ENCODE results near the gene HMCN2.

The HMCN2 gene

DNA sequence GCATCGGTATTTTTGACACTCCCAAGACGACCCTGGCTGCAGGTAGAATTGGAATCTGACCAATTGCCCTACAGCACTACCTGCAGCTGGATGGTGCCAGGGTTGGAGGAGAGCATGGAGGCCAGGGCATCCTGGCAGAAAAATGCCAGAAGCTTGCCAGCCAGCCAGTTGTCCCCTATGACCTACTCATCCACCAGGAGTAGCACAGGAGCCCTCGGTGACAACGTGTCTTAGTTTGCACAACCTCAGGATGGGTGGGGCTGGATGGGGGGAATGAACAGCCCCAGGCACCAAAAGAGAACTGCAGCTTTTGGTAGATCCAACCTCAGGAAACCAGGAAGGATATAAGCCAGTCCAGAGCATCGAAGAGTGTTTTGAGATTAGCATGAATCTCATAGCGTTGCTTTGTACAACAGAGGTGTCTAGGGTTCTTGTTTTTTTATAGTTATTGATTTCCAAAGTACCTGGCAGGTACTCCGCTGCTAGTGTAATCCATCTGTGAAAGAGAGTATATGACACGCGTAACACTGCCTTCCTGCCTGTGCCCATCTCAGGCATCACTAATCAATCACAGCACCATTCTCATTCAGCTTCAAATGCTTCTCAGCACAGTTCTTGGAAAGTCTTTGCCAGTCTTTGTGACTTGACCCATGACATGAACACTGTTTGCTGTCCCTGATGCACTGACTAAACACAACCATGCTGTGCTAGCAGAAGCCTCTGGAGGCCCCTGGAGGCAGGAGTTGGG is 142.5 kb downstream of the HMCN2 start:
- TF ChIP-seq, protein P1, sequence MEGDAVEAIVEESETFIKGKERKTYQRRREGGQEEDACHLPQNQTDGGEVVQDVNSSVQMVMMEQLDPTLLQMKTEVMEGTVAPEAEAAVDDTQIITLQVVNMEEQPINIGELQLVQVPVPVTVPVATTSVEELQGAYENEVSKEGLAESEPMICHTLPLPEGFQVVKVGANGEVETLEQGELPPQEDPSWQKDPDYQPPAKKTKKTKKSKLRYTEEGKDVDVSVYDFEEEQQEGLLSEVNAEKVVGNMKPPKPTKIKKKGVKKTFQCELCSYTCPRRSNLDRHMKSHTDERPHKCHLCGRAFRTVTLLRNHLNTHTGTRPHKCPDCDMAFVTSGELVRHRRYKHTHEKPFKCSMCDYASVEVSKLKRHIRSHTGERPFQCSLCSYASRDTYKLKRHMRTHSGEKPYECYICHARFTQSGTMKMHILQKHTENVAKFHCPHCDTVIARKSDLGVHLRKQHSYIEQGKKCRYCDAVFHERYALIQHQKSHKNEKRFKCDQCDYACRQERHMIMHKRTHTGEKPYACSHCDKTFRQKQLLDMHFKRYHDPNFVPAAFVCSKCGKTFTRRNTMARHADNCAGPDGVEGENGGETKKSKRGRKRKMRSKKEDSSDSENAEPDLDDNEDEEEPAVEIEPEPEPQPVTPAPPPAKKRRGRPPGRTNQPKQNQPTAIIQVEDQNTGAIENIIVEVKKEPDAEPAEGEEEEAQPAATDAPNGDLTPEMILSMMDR (IDR thresholded peaks at IDR 0.05; ENCODE audit: borderline replicate concordance, control extremely low read depth, extremely low read depth, insufficient read depth, missing control alignments) = no peak
- in situ Hi-C loops (cut with MboI; ENCODE audit: low sequenced_read_pairs, unreplicated experiment) = no loop called here
- no peak for DNase-seq (ENCODE audit: low spot score)

DNA sequence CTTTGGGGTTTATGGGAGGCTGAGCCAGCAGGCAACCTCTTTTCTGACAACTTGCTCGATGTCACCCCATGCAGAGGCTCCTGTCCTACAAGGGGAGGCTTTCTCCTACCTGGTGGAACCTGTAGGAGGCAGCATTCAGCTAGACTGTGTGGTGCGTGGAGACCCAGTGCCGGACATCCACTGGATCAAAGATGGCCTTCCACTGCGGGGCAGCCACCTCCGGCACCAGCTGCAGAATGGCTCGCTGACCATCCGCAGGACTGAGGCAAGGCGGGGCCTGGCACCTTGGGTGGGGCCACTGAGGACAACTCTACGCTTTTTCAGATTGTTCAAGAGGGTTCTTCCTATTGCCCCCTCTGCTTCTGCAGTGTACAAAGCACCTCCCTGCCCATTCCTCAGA is 143.1 kb downstream of the HMCN2 start:
- DNase-seq (ENCODE audit: low spot score) = no peak
- in situ Hi-C loops (cut with MboI; ENCODE audit: low sequenced_read_pairs, unreplicated experiment) = no loop called here
- TF ChIP-seq, protein P1 (IDR thresholded peaks at IDR 0.05; ENCODE audit: borderline replicate concordance, control extremely low read depth, extremely low read depth, insufficient read depth, missing control alignments) = no peak

DNA sequence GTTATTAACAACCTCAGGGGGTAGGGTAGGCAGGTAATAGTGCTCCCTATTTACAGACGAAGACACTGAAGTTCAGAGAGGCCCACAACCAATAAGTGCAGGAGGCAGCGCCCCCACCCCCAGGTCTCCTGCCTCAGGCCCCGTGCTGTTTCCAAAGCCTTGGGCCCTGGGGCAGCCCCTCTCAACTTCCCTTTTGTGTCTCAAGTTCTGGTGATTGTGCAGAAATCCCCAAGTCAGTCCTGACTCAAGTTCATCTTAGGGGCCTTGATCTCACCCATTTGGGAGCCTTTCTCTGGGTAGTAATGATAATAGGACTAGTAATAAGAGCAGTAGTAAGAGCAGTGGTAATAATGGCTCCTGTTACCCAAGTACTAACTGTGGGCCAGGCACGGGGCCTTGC is 143.7 kb downstream of the HMCN2 start:
- TF ChIP-seq, protein P1 (IDR thresholded peaks at IDR 0.05; ENCODE audit: borderline replicate concordance, control extremely low read depth, extremely low read depth, insufficient read depth, missing control alignments) = no peak
- in situ Hi-C loops (cut with MboI; ENCODE audit: low sequenced_read_pairs, unreplicated experiment) = no loop called here
- no peak for DNase-seq (ENCODE audit: low spot score)

DNA sequence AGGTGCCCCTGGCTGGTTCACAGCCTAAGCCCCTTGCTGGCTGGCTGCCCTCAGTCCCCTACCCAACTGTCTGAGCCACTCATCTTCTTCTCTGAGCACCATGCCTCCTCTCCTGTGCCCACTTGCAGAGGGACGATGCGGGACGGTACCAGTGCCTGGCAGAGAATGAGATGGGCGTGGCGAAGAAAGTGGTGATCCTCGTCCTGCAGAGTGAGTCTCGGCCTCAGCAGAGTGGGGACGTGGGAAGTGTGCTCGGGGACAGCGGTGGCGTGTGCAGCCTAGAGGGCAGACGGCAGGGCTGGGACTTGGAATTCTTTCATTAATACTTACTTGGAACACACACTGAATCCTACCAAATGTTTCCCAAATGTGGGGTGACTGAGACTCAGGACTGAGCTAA is 144.9 kb downstream of the HMCN2 start:
- in situ Hi-C loops (cut with MboI; ENCODE audit: low sequenced_read_pairs, unreplicated experiment) = no loop called here
- DNase-seq (ENCODE audit: low spot score) = no peak
- TF ChIP-seq, protein P1 (IDR thresholded peaks at IDR 0.05; ENCODE audit: borderline replicate concordance, control extremely low read depth, extremely low read depth, insufficient read depth, missing control alignments) = no peak

DNA sequence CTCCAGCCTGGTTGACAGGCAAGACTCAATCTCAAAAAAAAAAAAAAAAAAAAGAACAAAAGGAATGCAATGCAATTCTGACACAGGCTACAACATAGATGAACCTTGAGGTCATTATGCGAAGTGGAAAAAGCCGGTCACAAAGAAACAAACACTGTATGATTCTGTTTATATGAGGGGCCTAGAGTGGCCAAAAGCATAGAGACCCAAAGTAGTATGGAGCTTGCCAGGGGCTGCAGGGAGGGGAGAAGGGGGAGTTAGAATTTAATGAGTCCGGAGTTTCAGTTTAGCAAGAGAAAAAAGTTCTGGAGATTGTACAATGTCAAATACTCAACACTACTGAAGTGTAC is 146.0 kb downstream of the HMCN2 start:
- in situ Hi-C loops (cut with MboI; ENCODE audit: low sequenced_read_pairs, unreplicated experiment) = no loop called here

DNA sequence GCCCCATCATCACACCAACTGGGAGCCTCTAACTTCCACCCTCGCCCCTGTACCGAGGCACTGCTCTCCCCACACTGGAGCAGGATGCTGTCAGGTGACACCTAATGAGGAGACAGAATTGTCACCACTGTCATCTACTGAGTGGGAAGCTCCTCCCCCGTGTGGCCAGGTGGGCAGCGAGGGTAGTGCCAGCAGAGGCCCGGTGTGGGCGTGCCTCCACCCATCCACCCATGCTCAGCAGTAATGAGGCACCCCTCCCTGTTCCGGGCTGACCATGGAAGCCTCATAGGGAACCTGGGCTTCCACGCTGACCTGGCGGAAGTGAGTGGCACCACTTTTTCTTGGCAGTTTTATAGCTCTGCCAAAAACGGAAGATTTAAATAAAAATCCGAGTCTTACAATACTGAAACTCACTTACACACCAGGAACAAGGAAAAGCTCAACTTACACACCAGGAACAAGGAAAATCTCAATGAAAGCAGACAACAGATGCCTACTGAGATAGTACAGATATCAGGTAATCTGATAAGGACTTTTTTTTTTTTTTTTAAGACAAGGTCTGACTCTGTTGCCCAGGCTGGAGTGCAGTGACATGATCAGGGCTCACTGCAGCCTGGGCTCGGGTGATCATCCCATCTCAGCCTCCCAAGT is 148.6 kb downstream of the HMCN2 start:
- in situ Hi-C loops (cut with MboI; ENCODE audit: low sequenced_read_pairs, unreplicated experiment) = no loop called here
- TF ChIP-seq, protein P1 (IDR thresholded peaks at IDR 0.05; ENCODE audit: borderline replicate concordance, control extremely low read depth, extremely low read depth, insufficient read depth, missing control alignments) = no peak
- no peak for DNase-seq (ENCODE audit: low spot score)

More for the DNA sequence above, 146.0 kb downstream of the HMCN2 start:
- no peak for DNase-seq (ENCODE audit: low spot score)
- TF ChIP-seq, protein P1 (IDR thresholded peaks at IDR 0.05; ENCODE audit: borderline replicate concordance, control extremely low read depth, extremely low read depth, insufficient read depth, missing control alignments) = no peak
